ENCODE data around the gene DET1.
"Not testable (repeated sequence)": the region's sequence is repeated elsewhere in the genome, so short reads cannot be mapped to it uniquely, and the experiment has no call there.

DET1 gene

DNA sequence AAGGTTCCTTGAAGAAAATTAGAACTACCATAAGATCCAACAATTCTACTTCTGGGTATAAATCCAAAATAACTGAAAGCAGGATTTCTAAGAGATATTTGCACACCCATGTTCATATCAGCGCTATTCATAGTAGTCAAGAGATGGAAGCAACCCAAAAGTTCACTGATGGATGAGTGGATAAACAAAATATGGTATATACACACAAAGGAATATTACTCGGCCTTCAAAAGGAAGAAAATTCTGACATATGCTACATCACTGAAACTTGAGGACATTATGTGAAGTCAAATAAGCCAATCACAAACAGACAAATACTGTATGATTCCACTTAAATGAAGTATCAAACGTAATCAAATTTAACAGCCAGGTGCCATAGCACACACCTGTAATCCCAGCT lies 13.1 kb downstream of the DET1 start:
- H3K36me3 Mint-ChIP-seq (ENCODE audit: low read depth): peaks cover 13% of the 10 kb centered on the region
- no peak overlapping the region for H3K27ac Mint-ChIP-seq
- H3K9me3 Mint-ChIP-seq: peaks cover 8% of the 10 kb centered on the region
- no peaks in the 10 kb centered on the region for H3K27me3 Mint-ChIP-seq (ENCODE audit: low read depth)
- DNase-seq (ENCODE audit: low spot score): no peak
- no peak overlapping the region for H3K4me3 Mint-ChIP-seq
- no peaks in the 10 kb centered on the region for H3K4me1 Mint-ChIP-seq (ENCODE audit: low read depth)

DNA sequence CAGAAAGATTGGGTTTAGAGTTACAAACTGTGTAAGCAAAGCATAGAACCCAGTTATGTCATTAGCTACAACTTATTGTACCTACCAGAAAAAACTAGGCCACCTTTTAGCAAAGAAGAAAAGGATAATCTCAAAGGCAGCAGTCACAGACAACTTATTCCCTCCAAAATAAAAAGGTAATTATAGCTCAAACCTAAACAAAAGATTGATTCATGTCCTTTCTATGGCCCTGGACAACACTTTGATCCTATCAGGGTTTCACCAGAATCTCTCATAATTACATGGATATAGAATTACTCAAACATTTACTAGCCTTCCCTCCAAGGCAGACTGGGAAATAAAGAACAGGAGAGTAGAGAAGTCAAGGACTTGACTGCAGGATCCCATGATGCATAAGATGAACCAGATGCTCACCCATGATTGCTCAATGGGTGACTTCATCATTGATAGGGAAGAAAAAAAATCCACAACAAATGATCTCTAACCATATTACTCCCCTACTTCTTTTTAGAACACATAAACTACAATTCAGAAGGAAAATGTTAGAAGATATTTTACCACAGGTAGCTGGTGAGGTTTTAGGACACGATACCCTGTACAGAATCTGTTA lies 17.4 kb downstream of the DET1 start:
- DNase-seq (ENCODE audit: low spot score): no peak
- no peak overlapping the region for H3K27ac Mint-ChIP-seq
- no peak overlapping the region for H3K4me3 Mint-ChIP-seq
- H3K27me3 Mint-ChIP-seq (ENCODE audit: low read depth): no peaks in the 10 kb centered on the region
- peaks cover 19% of the 10 kb centered on the region for H3K36me3 Mint-ChIP-seq (ENCODE audit: low read depth)
- H3K4me1 Mint-ChIP-seq (ENCODE audit: low read depth): no peaks in the 10 kb centered on the region
- H3K9me3 Mint-ChIP-seq: peaks cover under 1% of the 10 kb centered on the region

DNA sequence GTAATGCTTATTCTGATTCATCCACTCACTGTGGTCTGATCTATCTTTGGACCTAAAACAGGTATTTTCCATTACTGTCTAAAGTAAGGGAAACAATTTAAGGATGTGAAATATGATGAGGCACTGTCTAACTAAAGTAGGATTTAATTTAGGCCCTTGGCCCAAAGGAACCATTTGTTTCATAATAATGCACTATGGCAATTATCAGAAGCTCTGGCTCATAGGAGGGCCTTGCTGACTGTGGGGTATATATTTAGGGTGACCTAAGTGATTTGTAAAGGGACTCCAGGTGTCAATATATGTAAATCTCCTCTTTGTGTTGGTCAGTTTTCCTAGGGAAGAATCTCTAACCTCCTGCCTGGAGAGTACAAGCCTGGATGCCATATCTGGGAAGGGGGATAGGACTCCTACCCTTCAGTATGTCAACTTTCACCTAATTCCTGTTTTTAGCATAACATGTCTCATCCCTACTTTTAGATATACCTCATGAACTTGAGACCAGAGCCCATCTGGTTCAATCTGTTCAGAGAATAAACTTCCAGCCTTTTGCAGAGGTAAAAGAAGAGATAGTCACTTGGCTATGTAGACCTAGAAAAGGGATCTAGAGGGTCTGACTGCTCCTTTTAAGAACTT lies 20.1 kb downstream of the DET1 start:
- H3K27me3 Mint-ChIP-seq (ENCODE audit: low read depth): no peaks in the 10 kb centered on the region
- DNase-seq (ENCODE audit: low spot score): no peak
- H3K27ac Mint-ChIP-seq: no peak overlapping the region
- H3K9me3 Mint-ChIP-seq: no peaks in the 10 kb centered on the region
- H3K4me3 Mint-ChIP-seq: no peak overlapping the region
- H3K4me1 Mint-ChIP-seq (ENCODE audit: low read depth): no peaks in the 10 kb centered on the region
- H3K36me3 Mint-ChIP-seq (ENCODE audit: low read depth): peaks cover 19% of the 10 kb centered on the region

DNA sequence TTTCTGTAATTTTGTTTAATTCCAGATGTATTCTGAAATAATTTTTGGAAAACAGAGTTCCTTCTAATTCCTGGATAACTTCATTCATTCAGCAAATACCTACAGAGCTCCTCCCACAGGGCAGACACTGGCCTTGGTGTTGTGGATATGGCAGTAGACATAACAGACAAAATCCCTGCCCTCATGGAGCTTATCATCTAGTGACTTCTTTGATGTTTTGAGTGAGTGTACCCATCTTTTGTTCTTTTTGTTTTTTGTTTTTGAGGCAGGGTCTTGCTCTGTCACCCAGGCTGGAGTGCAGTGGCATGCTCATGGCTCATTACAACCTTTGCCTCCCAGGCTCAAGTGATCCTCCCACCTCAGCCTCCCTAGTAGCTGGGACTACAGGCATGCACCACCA lies 21.1 kb downstream of the DET1 start:
- DNase-seq (ENCODE audit: low spot score): no peak
- H3K36me3 Mint-ChIP-seq (ENCODE audit: low read depth): peaks cover 13% of the 10 kb centered on the region
- no peaks in the 10 kb centered on the region for H3K27me3 Mint-ChIP-seq (ENCODE audit: low read depth)
- no peak overlapping the region for H3K4me3 Mint-ChIP-seq
- H3K27ac Mint-ChIP-seq: no peak overlapping the region
- no peaks in the 10 kb centered on the region for H3K4me1 Mint-ChIP-seq (ENCODE audit: low read depth)
- no peaks in the 10 kb centered on the region for H3K9me3 Mint-ChIP-seq

DNA sequence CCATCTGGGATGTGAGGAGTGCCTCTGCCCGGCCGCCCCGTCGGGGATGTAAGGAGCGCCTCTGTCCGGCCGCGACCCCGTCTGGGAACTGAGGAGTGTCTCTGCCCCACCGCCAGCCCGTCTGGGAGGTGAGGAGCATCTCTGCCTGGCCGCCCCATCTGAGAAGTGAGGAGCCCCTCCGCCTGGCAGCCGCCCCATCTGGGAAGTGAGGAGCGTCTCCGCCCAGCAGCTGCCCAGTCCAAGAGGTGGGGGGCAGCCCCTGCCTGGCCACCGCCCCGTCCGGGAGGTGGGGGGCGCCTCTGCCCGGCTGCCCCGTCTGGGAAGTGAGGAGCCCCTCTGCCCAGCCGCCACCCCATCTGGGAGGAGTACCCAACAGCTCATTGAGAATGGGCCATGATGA lies 22.4 kb downstream of the DET1 start:
- not testable (repeated sequence) for H3K36me3 Mint-ChIP-seq (ENCODE audit: low read depth); H3K27ac Mint-ChIP-seq

DNA sequence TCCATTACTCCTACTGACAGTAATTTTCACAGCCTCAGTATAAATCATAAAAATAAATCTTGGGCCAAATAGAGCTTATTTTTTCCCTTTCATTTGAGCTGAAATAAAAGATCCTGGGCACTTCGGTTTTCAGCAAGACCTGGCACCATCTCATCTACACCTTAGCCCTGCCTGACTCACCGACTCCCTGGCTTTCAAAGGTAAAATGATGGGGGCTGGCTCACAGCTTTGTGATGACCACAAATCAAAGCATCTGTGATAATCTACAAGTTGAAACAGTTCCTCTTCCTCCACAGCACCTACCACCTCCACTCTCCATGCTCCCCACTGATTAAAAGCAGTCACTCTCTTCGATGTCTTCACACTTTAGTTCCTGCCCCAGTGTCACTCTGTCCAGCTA lies 27.6 kb downstream of the DET1 start:
- Mint-ChIP-seq H3K27me3 (ENCODE audit: low read depth) (no peaks in the 10 kb centered on the region), H3K9me3 (no peaks in the 10 kb centered on the region)

More for the DNA sequence above, 22.4 kb downstream of the DET1 start:
- H3K27me3 Mint-ChIP-seq (ENCODE audit: low read depth); H3K4me3 Mint-ChIP-seq; H3K9me3 Mint-ChIP-seq; H3K4me1 Mint-ChIP-seq (ENCODE audit: low read depth); DNase-seq (ENCODE audit: low spot score): not testable (repeated sequence)

DNA sequence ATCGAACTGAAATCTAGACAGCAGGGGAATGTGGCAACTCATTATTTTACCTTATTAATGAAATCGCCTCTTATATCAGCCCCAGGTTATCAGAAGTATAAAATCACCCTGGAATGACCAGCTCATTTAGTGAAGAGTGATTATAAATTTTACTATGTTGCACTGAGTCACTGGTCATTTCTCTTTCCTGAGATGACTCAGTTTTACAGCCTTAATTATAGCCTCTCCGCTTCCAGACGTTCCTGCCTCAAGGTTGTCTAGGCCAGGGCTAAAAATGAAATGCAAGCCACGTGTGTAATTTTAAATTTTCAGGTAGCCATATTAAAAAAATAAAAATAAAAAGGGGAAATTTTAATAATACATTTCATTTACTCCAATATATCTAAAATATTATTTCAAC lies 33.3 kb downstream of the DET1 start:
- no peaks in the 10 kb centered on the region for H3K9me3 Mint-ChIP-seq
- peaks cover 4% of the 10 kb centered on the region for H3K36me3 Mint-ChIP-seq (ENCODE audit: low read depth)
- H3K4me3 Mint-ChIP-seq: no peak overlapping the region
- H3K27me3 Mint-ChIP-seq (ENCODE audit: low read depth): no peaks in the 10 kb centered on the region
- DNase-seq (ENCODE audit: low spot score): no peak
- no peak overlapping the region for H3K27ac Mint-ChIP-seq
- H3K4me1 Mint-ChIP-seq (ENCODE audit: low read depth): peaks cover 5% of the 10 kb centered on the region

More for the DNA sequence above, 27.6 kb downstream of the DET1 start:
- no peaks in the 10 kb centered on the region for H3K4me1 Mint-ChIP-seq (ENCODE audit: low read depth)
- H3K36me3 Mint-ChIP-seq (ENCODE audit: low read depth): no peaks in the 10 kb centered on the region
- H3K4me3 Mint-ChIP-seq: no peak overlapping the region
- H3K27ac Mint-ChIP-seq: no peak overlapping the region
- DNase-seq (ENCODE audit: low spot score): no peak

DNA sequence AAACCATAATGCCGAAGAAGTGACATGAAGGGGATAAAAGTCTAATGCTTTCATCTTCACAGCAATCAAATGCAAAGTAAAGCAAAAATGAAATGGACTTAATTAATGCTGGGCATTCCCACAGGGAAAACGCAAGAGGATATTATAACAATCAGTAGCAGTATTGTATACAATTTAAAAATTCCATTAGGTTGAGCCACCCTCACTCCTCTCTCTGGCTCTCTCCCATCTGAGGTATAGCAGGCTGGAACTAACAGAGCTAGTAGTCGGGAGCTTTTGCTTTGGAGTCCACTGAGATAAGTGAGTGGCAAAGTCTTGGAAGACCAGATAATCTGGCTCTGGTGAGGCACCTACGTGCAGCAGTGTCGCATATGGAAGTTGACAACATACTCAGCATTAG lies 33.9 kb downstream of the DET1 start:
- Mint-ChIP-seq H3K4me1 (ENCODE audit: low read depth) (peaks cover 5% of the 10 kb centered on the region), H3K4me3 (no peak overlapping the region), H3K36me3 (ENCODE audit: low read depth) (peaks cover 4% of the 10 kb centered on the region), H3K27ac (no peak overlapping the region), H3K27me3 (ENCODE audit: low read depth) (no peaks in the 10 kb centered on the region), H3K9me3 (no peaks in the 10 kb centered on the region)
- no peak for DNase-seq (ENCODE audit: low spot score)

DNA sequence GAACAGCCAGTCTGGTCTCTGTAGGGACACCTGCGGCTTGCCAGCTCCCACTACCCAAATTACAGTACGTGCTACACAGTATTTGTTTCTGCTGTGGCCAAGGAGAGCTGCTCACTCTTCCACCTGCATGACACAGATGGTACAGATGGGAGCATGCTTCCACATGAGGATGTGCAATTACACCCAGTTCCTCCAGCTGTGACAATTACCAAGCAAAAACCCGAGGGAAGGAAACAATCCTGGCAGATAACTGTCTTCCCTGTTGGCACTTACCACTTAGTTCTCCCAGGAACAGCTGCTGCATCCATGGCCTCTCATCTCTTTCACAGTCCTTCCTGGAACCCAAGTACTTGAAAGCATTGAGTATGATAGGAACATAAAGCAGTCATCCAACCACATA lies 34.4 kb downstream of the DET1 start:
- DNase-seq (ENCODE audit: low spot score): no peak
- H3K9me3 Mint-ChIP-seq: no peaks in the 10 kb centered on the region
- no peak overlapping the region for H3K27ac Mint-ChIP-seq
- no peaks in the 10 kb centered on the region for H3K27me3 Mint-ChIP-seq (ENCODE audit: low read depth)
- no peak overlapping the region for H3K4me3 Mint-ChIP-seq
- peaks cover 4% of the 10 kb centered on the region for H3K36me3 Mint-ChIP-seq (ENCODE audit: low read depth)
- peaks cover 5% of the 10 kb centered on the region for H3K4me1 Mint-ChIP-seq (ENCODE audit: low read depth)

DNA sequence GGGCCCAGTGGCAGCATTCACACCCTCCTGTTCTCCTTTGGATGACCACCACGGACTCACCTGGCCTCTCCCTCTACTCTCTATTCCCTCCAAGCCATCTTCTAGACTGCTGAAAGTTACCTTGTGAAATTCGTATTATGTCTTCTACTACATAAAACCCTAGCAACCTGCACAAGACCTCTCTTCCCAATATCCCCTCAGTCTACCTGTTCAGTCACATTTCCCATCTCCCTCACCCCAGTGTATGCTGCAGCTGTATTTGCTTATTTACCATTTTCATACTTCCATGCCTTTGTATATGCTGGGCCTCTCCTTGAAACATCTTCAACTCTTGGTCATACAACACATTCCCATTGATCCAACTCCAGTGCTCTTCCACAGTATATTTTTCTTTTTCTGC lies 35.3 kb downstream of the DET1 start:
- H3K36me3 Mint-ChIP-seq (ENCODE audit: low read depth): peaks cover 4% of the 10 kb centered on the region
- no peak overlapping the region for H3K27ac Mint-ChIP-seq
- no peak overlapping the region for H3K4me3 Mint-ChIP-seq
- peaks cover 5% of the 10 kb centered on the region for H3K4me1 Mint-ChIP-seq (ENCODE audit: low read depth)
- no peaks in the 10 kb centered on the region for H3K27me3 Mint-ChIP-seq (ENCODE audit: low read depth)
- no peak for DNase-seq (ENCODE audit: low spot score)
- no peaks in the 10 kb centered on the region for H3K9me3 Mint-ChIP-seq

DNA sequence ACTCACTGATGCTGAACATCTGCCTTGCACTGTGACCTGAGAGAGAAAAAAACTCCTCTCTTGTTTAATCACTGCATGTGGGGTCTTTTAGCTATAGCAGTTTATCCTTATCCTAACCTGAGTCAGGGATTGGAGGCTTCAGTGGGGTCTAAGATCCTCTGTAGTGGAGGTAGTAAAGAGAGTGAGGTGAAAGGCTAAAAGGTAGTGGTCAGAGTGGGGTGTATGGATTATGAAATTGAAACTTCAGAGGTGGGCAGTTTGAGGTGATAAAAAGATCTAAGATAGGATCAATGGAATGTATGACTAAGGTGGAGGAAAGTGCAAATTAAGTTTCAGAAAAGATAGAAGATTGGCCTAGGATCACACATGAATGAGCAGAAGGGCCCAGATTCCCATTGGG lies 36.5 kb downstream of the DET1 start:
- no peak for DNase-seq (ENCODE audit: low spot score)
- H3K36me3 Mint-ChIP-seq (ENCODE audit: low read depth): peaks cover 4% of the 10 kb centered on the region
- peaks cover 5% of the 10 kb centered on the region for H3K4me1 Mint-ChIP-seq (ENCODE audit: low read depth)
- H3K27me3 Mint-ChIP-seq (ENCODE audit: low read depth): no peaks in the 10 kb centered on the region
- H3K27ac Mint-ChIP-seq: no peak overlapping the region
- no peak overlapping the region for H3K4me3 Mint-ChIP-seq
- H3K9me3 Mint-ChIP-seq: no peaks in the 10 kb centered on the region

DNA sequence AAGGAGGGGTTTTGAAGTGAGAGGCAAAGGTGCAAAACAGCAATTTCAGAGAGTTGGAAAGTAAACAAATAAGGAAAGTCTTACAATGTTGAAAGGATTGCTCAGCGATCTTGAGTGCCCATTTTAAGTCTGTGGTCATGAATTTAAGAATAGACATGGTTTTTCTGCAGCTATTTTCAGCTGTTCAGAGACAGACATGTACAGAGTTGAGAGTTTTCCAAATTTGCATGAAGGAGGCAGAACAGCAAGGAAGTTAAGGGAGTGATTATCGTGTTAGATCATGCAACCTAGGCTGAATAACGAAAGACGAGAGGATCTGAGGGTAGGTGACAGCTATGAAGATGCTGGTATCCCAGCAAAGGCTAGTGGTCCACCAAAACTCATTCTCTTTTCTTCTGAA lies 37.2 kb downstream of the DET1 start:
- Mint-ChIP-seq H3K4me1 (ENCODE audit: low read depth) (peaks cover 5% of the 10 kb centered on the region), H3K27me3 (ENCODE audit: low read depth) (no peaks in the 10 kb centered on the region), H3K36me3 (ENCODE audit: low read depth) (peaks cover 4% of the 10 kb centered on the region), H3K27ac (no peak overlapping the region), H3K9me3 (no peaks in the 10 kb centered on the region), H3K4me3 (no peak overlapping the region)
- DNase-seq (ENCODE audit: low spot score): no peak

DNA sequence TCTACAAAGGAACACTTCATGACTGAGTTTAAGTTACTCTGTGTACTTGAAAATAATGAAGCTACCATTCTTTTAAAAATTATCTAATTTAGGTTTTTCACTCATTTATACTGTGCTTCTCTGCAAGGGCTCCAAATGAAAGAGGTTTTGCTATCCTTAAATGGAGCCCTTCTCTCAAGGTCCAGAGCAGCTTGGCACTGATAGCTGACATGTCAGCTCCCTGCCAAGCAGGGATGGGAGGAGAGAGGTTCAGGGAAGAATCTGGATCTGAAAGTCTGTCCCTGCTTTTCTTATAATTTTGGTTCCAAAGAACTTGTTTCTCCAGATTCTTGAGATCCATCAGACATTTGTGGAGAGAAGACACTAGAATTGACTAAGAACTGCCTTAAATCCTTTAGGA lies 39.9 kb downstream of the DET1 start:
- peaks cover 5% of the 10 kb centered on the region for H3K4me1 Mint-ChIP-seq (ENCODE audit: low read depth)
- DNase-seq (ENCODE audit: low spot score): no peak
- H3K4me3 Mint-ChIP-seq: no peak overlapping the region
- no peaks in the 10 kb centered on the region for H3K27me3 Mint-ChIP-seq (ENCODE audit: low read depth)
- H3K9me3 Mint-ChIP-seq: no peaks in the 10 kb centered on the region
- no peak overlapping the region for H3K27ac Mint-ChIP-seq
- peaks cover 4% of the 10 kb centered on the region for H3K36me3 Mint-ChIP-seq (ENCODE audit: low read depth)

DNA sequence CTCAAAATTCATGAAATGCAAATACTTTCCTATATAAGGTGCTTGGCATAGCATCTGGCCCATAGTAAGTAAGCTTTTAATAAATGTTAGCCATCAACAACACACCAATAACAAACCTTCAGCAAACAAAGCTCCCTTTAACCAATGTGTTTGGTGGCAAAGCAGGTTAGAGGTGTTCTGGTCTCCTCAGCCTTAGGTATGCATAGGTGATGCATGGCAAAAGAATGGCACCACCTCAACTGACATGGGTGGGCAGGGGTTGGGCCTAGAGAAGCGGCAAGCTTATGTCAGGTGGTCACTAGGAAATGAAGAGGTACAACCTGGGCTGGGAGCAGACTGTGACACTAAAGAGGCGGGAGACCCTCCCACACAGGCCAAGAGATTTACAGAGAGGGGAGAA lies 40.8 kb downstream of the DET1 start:
- peaks cover 5% of the 10 kb centered on the region for H3K4me1 Mint-ChIP-seq (ENCODE audit: low read depth)
- no peaks in the 10 kb centered on the region for H3K27me3 Mint-ChIP-seq (ENCODE audit: low read depth)
- peaks cover 4% of the 10 kb centered on the region for H3K36me3 Mint-ChIP-seq (ENCODE audit: low read depth)
- no peak for DNase-seq (ENCODE audit: low spot score)
- no peak overlapping the region for H3K27ac Mint-ChIP-seq
- no peak overlapping the region for H3K4me3 Mint-ChIP-seq
- no peaks in the 10 kb centered on the region for H3K9me3 Mint-ChIP-seq

DNA sequence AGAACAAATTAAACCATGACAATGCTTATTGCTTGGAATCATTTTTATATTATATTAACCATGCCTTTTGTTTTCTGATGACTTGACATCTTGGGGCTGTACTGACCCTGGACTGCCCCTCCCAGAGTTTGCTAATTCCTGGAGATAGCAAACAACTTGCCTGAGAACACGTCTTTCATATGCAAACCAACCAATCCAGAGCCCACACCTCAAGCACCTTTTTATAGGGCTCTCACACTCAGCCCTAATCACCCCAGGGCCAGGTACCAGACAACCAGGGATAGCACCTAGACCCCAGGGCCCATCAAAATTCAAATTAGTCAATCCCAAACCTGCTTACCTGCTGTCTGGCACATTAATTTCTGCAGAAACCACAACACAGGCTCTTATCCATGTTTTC lies 42.0 kb downstream of the DET1 start:
- H3K36me3 Mint-ChIP-seq (ENCODE audit: low read depth): no peaks in the 10 kb centered on the region
- no peak overlapping the region for H3K27ac Mint-ChIP-seq
- H3K27me3 Mint-ChIP-seq (ENCODE audit: low read depth): no peaks in the 10 kb centered on the region
- no peaks in the 10 kb centered on the region for H3K9me3 Mint-ChIP-seq
- no peak for DNase-seq (ENCODE audit: low spot score)
- H3K4me1 Mint-ChIP-seq (ENCODE audit: low read depth): no peaks in the 10 kb centered on the region
- H3K4me3 Mint-ChIP-seq: no peak overlapping the region
